Measurements from ENCODE around the gene CHD5. TPM values are rescaled to one million over a fixed set of nuclear protein-coding genes. Genes with fewer than 3 reads are reported as not detected.

Gene CHD5
- total RNA-seq, 4 donors from 2014 or later: 0.14 to 1.6 (median 1.2) TPM

DNA sequence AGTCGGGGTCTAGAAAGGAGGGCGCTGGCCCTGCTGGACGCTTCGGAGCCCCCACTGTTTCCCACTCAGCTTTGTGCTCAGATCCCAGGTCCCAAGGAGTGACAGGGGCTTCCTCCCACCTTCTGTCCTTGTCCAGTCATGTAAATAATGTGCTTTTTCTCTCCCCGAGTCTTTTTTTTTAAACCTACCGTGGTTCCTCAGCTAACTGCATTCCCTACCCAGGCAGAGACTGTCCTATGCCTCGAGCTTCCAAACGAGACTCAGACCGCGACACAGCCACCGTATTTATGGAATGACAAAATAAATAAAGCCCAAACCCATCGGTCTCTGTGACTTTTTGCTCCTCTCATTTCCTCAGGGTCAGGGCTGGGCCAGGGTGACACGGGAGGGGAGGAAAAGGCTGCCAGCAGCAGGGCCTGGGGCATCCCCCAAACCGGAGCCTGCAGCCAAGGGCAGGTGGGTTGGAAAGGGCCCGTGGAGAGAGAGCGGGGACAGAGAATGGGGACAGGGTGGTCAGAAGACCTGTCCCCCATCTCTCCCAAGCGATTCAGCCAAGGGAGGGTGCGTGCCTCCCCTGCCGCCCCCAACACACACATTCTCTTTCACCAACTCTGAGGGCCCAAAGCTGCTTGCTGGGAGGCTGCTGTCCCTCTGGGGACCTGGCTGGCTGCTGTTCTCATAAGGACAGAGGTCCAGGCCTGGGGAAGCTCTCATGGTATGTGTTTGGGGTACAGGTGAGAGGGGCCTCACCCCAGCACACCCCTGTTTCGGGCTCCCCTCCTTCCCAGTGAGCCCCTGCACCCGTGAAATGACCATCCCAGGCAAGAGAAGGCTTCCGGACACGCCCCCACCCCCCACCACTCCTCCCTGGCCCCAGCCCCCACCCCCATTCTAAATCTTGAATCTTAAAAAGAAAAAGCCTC is 79.0 kb downstream of the CHD5 start:
- WGBS, 2 donors (ENCODE audit: low coverage in 1 of 2): 24 to 44% methylated on average over 5 to 21 of the region's 23 CpGs
- intact Hi-C loops (cut with DNase I; ENCODE audit: low total_unique reads) (no loop called here), in situ Hi-C loops (cut with MboI; ENCODE audit: low pct_ligation_motif_present in 1 of 4, low pct_unique_long_range_greater_than_20kb in 1 of 4, low sequenced_read_pairs in 3 of 4) (no loop called here)
- Histone ChIP-seq H3K27ac (no peak overlapping the region), H3K36me3 (no peaks in the 10 kb centered on the region), H3K4me3 (no peak overlapping the region), H3K4me1 (no peaks in the 10 kb centered on the region), H3K27me3 (peaks cover 31% of the 10 kb centered on the region), H3K9me3 (no peaks in the 10 kb centered on the region)
- TF ChIP-seq EP300 (IDR thresholded peaks at IDR 0.05; ENCODE audit: low read depth): no peak
- DNase-seq: no peak

DNA sequence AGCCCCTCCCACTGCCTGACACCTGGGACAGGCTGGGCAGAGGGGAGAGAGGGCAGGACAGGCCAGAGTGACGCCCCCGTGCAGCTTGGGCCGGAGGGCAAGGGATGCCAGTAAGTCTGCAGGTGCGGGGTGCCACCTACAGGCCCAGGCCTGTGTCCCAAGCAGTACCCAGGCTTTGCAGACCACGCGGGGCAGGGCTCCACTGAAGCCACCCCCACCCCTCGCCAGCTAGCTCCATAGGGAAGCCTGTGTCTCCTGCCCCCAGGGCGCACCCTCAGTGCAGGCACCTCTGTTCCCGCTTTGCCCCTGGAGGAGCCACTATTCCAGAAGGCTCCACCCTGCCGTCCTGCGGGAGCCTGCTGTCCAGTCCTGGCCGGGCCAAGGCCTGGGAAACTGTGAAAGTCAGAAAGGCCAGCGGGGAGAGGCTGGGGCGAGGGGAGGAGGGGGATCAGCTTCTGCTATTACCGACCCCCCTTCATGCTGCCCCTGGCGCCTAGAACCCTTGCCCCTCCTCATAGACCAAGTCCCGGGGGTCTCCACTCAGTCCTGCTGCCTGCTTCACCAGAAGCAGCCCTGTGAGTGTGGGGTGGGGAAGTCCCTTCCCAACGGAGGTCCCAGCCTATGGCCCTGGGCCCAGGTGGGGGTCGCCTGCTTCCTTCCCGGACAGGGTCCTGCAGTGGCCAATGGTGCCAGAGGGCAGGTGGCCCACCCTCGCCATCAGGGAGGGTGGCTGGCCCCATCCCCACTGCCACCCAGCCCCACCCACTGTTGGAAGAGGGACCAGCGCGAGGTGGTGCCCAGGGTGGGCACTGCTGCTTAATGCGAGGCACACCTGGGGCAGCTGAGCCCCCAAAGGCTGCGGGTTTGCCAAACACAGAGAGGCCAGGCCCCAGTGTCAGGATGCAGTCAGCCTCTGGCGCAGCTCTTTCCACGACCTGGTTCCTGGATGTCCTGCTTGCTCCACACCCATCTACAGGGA is 80.0 kb downstream of the CHD5 start:
- Histone ChIP-seq H3K4me1 (no peaks in the 10 kb centered on the region), H3K4me3 (no peak overlapping the region), H3K27me3 (peaks cover 31% of the 10 kb centered on the region), H3K27ac (no peak overlapping the region), H3K9me3 (no peaks in the 10 kb centered on the region), H3K36me3 (no peaks in the 10 kb centered on the region)
- TF ChIP-seq EP300 (IDR thresholded peaks at IDR 0.05; ENCODE audit: low read depth): no peak
- no peak for TF ChIP-seq POLR2A (IDR thresholded peaks at IDR 0.05)
- TF ChIP-seq POLR2AphosphoS5 (IDR thresholded peaks at IDR 0.05): no peak
- TF ChIP-seq, protein P1, sequence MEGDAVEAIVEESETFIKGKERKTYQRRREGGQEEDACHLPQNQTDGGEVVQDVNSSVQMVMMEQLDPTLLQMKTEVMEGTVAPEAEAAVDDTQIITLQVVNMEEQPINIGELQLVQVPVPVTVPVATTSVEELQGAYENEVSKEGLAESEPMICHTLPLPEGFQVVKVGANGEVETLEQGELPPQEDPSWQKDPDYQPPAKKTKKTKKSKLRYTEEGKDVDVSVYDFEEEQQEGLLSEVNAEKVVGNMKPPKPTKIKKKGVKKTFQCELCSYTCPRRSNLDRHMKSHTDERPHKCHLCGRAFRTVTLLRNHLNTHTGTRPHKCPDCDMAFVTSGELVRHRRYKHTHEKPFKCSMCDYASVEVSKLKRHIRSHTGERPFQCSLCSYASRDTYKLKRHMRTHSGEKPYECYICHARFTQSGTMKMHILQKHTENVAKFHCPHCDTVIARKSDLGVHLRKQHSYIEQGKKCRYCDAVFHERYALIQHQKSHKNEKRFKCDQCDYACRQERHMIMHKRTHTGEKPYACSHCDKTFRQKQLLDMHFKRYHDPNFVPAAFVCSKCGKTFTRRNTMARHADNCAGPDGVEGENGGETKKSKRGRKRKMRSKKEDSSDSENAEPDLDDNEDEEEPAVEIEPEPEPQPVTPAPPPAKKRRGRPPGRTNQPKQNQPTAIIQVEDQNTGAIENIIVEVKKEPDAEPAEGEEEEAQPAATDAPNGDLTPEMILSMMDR (IDR thresholded peaks at IDR 0.05): no peak
- in situ Hi-C loops (cut with MboI; ENCODE audit: low pct_ligation_motif_present in 1 of 4, low pct_unique_long_range_greater_than_20kb in 1 of 4, low sequenced_read_pairs in 3 of 4) (no loop called here), intact Hi-C loops (cut with DNase I; ENCODE audit: low total_unique reads) (no loop called here)
- 60% methylated on average over 20 of the region's 27 CpGs; no CpG with 5 or more reads in 1 of the 2 donors for WGBS, 2 donors (ENCODE audit: low coverage in 1 of 2)
- no peak for DNase-seq

- Histone ChIP-seq H3K27me3 (peaks cover 31% of the 10 kb centered on the region), H3K4me1 (no peaks in the 10 kb centered on the region), H3K4me3 (no peak overlapping the region), H3K27ac (no peak overlapping the region), H3K36me3 (no peaks in the 10 kb centered on the region), H3K9me3 (no peaks in the 10 kb centered on the region)
- no peak for DNase-seq
- intact Hi-C loops (cut with DNase I; ENCODE audit: low total_unique reads) (no loop called here), in situ Hi-C loops (cut with MboI; ENCODE audit: low pct_ligation_motif_present in 1 of 4, low pct_unique_long_range_greater_than_20kb in 1 of 4, low sequenced_read_pairs in 3 of 4) (no loop called here)
- WGBS, 2 donors (ENCODE audit: low coverage in 1 of 2): 85% methylated on average over 9 of the region's 15 CpGs; no CpG with 5 or more reads in 1 of the 2 donors
- TF ChIP-seq POLR2AphosphoS5 (IDR thresholded peaks at IDR 0.05) (no peak), EP300 (IDR thresholded peaks at IDR 0.05; ENCODE audit: low read depth) (no peak), POLR2A (IDR thresholded peaks at IDR 0.05) (no peak)
- TF ChIP-seq, protein P1 (IDR thresholded peaks at IDR 0.05): no peak
These were observed 80.8 kb downstream of the CHD5 start for GRCh38 chr1:6099297-6099696.

DNA sequence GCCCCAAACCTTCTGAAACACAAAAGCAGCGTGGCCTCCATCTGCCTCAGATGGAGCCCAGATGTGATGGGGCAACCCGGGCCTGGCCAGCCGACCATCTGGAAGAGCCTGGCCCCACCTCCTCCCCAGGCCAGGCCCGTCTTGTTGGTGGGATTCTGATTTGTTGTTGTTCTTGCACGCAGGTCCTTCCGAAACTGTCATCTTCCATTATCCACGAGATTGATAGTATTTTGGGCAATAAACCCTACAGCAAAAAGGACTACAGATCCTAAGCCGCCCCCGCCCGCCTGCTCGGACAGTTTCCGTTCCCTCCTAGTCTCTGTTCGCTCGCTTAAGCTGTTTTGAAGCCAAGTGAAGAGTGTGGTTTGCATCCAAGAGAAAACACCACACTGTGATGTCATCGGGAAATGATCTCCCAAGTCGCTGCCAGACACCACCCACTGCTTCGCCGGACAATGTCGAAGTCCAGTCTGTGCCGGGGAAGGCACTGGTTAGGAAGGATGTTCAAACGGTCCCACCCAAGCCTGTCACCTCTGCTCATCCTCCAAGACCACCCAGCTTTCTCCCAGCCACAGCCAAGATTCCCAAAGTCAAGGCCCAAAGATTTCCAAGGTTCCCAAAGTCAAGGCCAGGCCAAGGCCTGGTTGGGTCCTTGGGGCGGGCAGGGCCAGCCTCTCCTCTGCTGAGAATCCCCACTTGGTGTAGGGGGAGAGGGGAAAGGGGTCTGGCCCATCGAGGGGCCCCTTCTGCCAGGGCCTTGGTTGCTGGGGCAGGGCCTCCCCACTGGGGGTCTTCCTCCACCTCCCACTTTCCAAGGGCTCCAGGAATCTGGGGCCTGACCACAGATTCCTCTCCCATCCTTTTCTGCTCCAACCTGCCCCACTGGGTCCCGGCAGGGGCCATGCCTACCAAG is 81.6 kb downstream of the CHD5 start:
- in situ Hi-C loops (cut with MboI; ENCODE audit: low pct_ligation_motif_present in 1 of 4, low pct_unique_long_range_greater_than_20kb in 1 of 4, low sequenced_read_pairs in 3 of 4) (no loop called here), intact Hi-C loops (cut with DNase I; ENCODE audit: low total_unique reads) (no loop called here)
- WGBS, 2 donors (ENCODE audit: low coverage in 1 of 2): 80 to 91% methylated on average over 13 to 23 of the region's 24 CpGs
- Histone ChIP-seq H3K36me3 (no peaks in the 10 kb centered on the region), H3K9me3 (no peaks in the 10 kb centered on the region), H3K27ac (no peak overlapping the region), H3K4me3 (no peak overlapping the region), H3K27me3 (peaks cover 31% of the 10 kb centered on the region), H3K4me1 (no peaks in the 10 kb centered on the region)
- no peak for DNase-seq
- TF ChIP-seq, protein P1 (IDR thresholded peaks at IDR 0.05): no peak
- TF ChIP-seq POLR2AphosphoS5 (IDR thresholded peaks at IDR 0.05) (no peak), POLR2A (IDR thresholded peaks at IDR 0.05) (no peak), EP300 (IDR thresholded peaks at IDR 0.05; ENCODE audit: low read depth) (no peak)
